GM18868 (cell line): ENCODE results near the gene GPR157.

Experiments
- ATAC-seq: cut with Tn5 transposase; IDR thresholded peaks from one replicate; pipeline ENCODE4 v1.9.1; 2021; ENCODE audit warnings: mild to moderate bottlenecking, moderate library complexity; ENCODE audit not compliant: unreplicated experiment

GPR157 gene

GRCh38 chr1:9065213-9065751 is 63.6 kb downstream of the GPR157 start:
- no peak for ATAC-seq

GRCh38 chr1:9062846-9063245 is 66.1 kb downstream of the GPR157 start:
- ATAC-seq, result no peak

- no peak for ATAC-seq
Observed at GRCh38 chr1:9062021-9062471, 66.9 kb downstream of the GPR157 start.

GRCh38 chr1:9061252-9061960 is 67.5 kb downstream of the GPR157 start:
- ATAC-seq, result no peak

GRCh38 chr1:9059891-9060744 is 68.8 kb downstream of the GPR157 start:
- ATAC-seq, result no peak

- ATAC-seq, result no peak
Observed at GRCh38 chr1:9058465-9058864, 70.4 kb downstream of the GPR157 start.

- no peak for ATAC-seq
Observed at GRCh38 chr1:9057851-9058250, 71.1 kb downstream of the GPR157 start.

GRCh38 chr1:9052272-9053049 is 76.4 kb downstream of the GPR157 start:
- no peak for ATAC-seq

- ATAC-seq, result no peak
Observed at GRCh38 chr1:9051379-9051778, 77.5 kb downstream of the GPR157 start.

- no peak for ATAC-seq
Observed at GRCh38 chr1:9050803-9051202, 78.1 kb downstream of the GPR157 start.
